ENCODE measurements around the gene SLC12A7.

DNA sequence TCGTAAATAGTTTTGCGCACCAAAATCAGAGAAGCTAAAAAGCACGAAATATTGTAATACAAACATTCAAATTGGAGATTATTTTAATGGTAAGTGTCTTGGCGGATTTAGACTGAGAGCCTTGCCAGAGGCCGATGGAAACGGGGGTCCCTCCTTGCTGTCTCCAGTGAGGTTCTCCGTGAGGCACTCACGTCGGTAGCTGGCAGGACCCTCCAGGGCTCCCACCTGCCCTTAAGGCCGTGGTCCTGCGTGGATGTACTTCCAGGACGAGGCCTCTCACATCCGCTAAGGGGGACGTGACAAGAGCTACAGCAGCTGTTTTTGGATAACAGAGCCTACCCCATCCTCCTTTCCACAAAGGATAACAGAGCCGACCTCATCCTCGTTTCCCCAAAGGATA, 95.4 kb downstream of the SLC12A7 start:
- TF ChIP-seq CTCF (IDR thresholded peaks at IDR 0.05) (no peak), POLR2A (IDR thresholded peaks at IDR 0.05) (no peak)

Data from testis (tissue), 2 donors.